ENCODE data around the gene TMEM178B. TPM values are rescaled to one million over a fixed set of nuclear protein-coding genes. Genes with fewer than 3 reads are reported as not detected.

The TMEM178B gene
- total RNA-seq, 1 experiment from 2014 or later: 0.39 TPM

DNA sequence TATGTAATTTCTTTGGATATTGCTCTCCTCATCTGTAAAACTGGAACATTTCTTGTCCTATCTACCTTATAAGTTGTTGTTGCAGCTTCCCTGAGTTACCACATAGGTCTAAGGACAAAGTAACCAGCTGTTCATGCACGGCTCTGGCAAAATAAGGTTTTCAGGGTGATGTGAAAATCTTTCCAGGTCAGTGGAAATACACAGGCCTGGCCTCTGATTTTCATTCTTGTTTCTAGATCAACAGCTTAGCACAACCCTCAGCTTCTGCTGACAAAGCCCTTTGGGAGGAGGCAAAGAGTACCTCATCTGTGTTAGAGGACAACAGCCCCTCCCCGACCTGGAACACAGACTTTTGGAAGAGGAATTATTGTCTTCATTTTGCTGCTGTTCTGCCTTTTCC is 359.8 kb downstream of the TMEM178B start:
- in situ Hi-C loops (cut with HindIII; ENCODE audit: low pct_unique_long_range_greater_than_20kb, low sequenced_read_pairs) (no loop called here), intact Hi-C loops (cut with micrococcal nuclease; ENCODE audit: unreplicated experiment) (no loop called here)
- Histone ChIP-seq H3K27ac (ENCODE audit: low read length) (no peak overlapping the region), H3K27me3 (ENCODE audit: control insufficient read depth, insufficient read depth, low read length) (0 out of 2 replicates have a peak, but pooled peaks cover 3% of the 10 kb centered on the region), H3K9me3 (ENCODE audit: control insufficient read depth, insufficient read depth, low read depth, low read length) (no peaks in the 10 kb centered on the region), H3K4me3 (ENCODE audit: low read depth in 2 of 2, low read length in 2 of 2) (no peak overlapping the region), H3K36me3 (ENCODE audit: control insufficient read depth, insufficient read depth, low read length) (no peaks in the 10 kb centered on the region), H3K4me1 (ENCODE audit: control insufficient read depth, insufficient read depth, low read length) (no peaks in the 10 kb centered on the region)
- ATAC-seq (no peak), DNase-seq (ENCODE audit: low read depth, low spot score) (no peak)
- BruUV-seq (replicated peaks): no TSS peak
- POLR2A ChIA-PET: no interaction called here
- no peak for TF ChIP-seq CTCF (IDR thresholded peaks at IDR 0.05)
- no peak for TF ChIP-seq POLR2AphosphoS5 (IDR thresholded peaks at IDR 0.05; ENCODE audit: low read depth, low read length)
- no peak for TF ChIP-seq REST (IDR thresholded peaks at IDR 0.05; ENCODE audit: insufficient read depth in 1 of 2, low read depth in 2 of 2, low read length in 1 of 2)
- no peak for TF ChIP-seq TCF7L2 (IDR thresholded peaks at IDR 0.05; ENCODE audit: low read depth, low read length)
- TF ChIP-seq SIN3A (IDR thresholded peaks at IDR 0.05; ENCODE audit: borderline replicate concordance, insufficient read depth, low read depth, low read length): no peak
- CTCF ChIA-PET: no interaction called here

DNA sequence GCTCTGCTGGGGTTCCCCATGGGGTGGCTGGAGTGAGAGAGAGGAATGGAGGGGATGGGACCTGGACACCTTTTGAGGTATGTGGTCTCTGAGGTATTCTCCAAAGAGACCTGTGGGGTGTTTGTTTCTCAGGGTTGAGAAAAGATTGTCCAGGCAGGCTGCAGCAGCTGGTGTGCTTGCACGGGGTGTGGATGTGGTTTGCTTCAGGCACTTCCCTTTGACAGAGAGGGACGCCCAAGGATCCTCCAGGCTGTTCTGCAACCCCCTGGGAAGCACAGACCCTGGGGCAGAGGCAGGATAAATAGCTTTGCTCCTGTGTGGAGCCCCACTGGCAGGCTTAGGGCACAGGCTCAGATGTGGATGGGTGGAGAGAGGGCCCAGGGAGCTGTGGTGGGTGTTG is 362.3 kb downstream of the TMEM178B start:
- in situ Hi-C loops (cut with HindIII; ENCODE audit: low pct_unique_long_range_greater_than_20kb, low sequenced_read_pairs) (no loop called here), intact Hi-C loops (cut with micrococcal nuclease; ENCODE audit: unreplicated experiment) (no loop called here)
- no peak for DNase-seq (ENCODE audit: low read depth, low spot score)
- Histone ChIP-seq H3K27ac (ENCODE audit: low read length) (no peak overlapping the region), H3K27me3 (ENCODE audit: control insufficient read depth, insufficient read depth, low read length) (0 out of 2 replicates have a peak, but pooled peaks cover 3% of the 10 kb centered on the region), H3K9me3 (ENCODE audit: control insufficient read depth, insufficient read depth, low read depth, low read length) (no peaks in the 10 kb centered on the region), H3K4me3 (ENCODE audit: low read depth in 2 of 2, low read length in 2 of 2) (no peak overlapping the region), H3K4me1 (ENCODE audit: control insufficient read depth, insufficient read depth, low read length) (no peaks in the 10 kb centered on the region), H3K36me3 (ENCODE audit: control insufficient read depth, insufficient read depth, low read length) (no peaks in the 10 kb centered on the region)
- BruUV-seq (replicated peaks): no TSS peak
- no peak for ATAC-seq
- POLR2A ChIA-PET: no interaction called here
- TF ChIP-seq POLR2AphosphoS5 (IDR thresholded peaks at IDR 0.05; ENCODE audit: low read depth, low read length) (no peak), TCF7L2 (IDR thresholded peaks at IDR 0.05; ENCODE audit: low read depth, low read length) (no peak), REST (IDR thresholded peaks at IDR 0.05; ENCODE audit: insufficient read depth in 1 of 2, low read depth in 2 of 2, low read length in 1 of 2) (no peak), CTCF (IDR thresholded peaks at IDR 0.05) (no peak)
- CTCF ChIA-PET: no interaction called here

Measured in Panc1 (cell line).